Measurements from ENCODE around the gene ARHGEF38.

Gene ARHGEF38

GRCh38 chr4:105558277-105558676 lies 5.9 kb downstream of the ARHGEF38 start:
- DNase-seq (ENCODE audit: low read depth): no peak

DNA sequence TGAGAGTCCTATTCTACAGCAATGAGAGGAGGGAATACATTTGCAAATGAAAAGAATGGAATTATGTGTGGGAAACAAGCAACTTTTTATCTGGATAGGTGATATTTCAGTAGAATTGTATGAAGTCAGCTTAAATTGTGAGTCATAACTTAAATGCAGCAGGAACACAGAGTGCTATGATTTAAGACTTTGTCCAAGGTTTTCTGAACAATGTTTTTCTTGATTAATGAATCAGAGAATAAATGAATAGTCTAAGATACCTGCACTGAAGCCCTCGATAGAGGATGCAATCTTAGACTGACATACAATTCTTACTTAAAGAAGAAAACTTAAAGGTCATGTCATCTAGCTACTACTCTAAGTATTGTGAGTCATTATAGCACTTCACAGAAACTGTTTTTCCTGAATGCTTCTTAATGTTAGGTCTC lies 8.0 kb downstream of the ARHGEF38 start:
- no peak for DNase-seq (ENCODE audit: low read depth)

- no peak for DNase-seq (ENCODE audit: low read depth)
Observed at GRCh38 chr4:105563352-105563751, 10.9 kb downstream of the ARHGEF38 start.

- no peak for DNase-seq (ENCODE audit: low read depth)
Observed at GRCh38 chr4:105568584-105568983, 16.2 kb downstream of the ARHGEF38 start.

GRCh38 chr4:105569057-105569865 lies 16.8 kb downstream of the ARHGEF38 start:
- no peak for DNase-seq (ENCODE audit: low read depth)

- no peak for DNase-seq (ENCODE audit: low read depth)
Observed at GRCh38 chr4:105569866-105570236, 17.4 kb downstream of the ARHGEF38 start.

GRCh38 chr4:105572296-105572695 lies 19.9 kb downstream of the ARHGEF38 start:
- no peak for DNase-seq (ENCODE audit: low read depth)

- DNase-seq (ENCODE audit: low read depth): no peak
Observed at GRCh38 chr4:105586638-105587328, 34.4 kb downstream of the ARHGEF38 start.

GRCh38 chr4:105587841-105588240 lies 35.4 kb downstream of the ARHGEF38 start:
- no peak for DNase-seq (ENCODE audit: low read depth)

DNA sequence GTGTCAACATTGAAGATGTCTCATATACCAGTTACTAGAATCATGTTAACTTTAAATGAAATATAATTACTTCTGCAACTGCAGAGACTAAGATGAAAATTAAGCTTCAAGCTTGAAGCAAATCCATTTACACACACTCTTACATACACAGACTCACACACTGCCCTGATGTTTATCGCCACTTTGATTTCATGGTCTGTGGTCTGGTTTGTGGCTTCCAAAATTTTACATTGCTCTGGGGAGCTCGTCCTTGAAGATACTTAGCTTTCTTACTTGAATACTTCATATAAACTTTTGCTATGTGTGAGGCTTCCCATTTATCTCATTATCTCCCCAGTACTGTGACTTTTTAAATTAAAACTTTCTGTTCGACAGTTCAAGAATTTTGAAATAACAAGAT lies 35.8 kb downstream of the ARHGEF38 start:
- DNase-seq (ENCODE audit: low read depth): no peak

DNA sequence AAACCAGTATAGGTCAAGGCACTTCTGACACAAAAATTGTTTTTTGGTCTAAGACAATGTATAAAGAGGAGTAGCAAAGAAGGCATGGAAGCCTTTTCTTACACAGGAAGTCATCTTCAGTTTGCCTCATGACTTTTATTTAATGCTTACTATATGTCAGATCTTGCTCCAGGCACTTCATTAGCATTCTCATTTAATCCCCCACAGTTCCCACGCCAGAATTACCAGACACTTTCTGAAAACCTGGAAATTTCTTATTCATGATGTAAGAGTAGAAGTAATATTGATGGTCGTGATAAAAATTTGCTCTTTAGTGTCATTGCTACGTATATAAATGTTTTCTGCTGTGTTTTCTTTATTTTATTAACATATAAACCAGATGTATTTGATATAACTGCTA lies 39.2 kb downstream of the ARHGEF38 start:
- no peak for DNase-seq (ENCODE audit: low read depth)

DNA sequence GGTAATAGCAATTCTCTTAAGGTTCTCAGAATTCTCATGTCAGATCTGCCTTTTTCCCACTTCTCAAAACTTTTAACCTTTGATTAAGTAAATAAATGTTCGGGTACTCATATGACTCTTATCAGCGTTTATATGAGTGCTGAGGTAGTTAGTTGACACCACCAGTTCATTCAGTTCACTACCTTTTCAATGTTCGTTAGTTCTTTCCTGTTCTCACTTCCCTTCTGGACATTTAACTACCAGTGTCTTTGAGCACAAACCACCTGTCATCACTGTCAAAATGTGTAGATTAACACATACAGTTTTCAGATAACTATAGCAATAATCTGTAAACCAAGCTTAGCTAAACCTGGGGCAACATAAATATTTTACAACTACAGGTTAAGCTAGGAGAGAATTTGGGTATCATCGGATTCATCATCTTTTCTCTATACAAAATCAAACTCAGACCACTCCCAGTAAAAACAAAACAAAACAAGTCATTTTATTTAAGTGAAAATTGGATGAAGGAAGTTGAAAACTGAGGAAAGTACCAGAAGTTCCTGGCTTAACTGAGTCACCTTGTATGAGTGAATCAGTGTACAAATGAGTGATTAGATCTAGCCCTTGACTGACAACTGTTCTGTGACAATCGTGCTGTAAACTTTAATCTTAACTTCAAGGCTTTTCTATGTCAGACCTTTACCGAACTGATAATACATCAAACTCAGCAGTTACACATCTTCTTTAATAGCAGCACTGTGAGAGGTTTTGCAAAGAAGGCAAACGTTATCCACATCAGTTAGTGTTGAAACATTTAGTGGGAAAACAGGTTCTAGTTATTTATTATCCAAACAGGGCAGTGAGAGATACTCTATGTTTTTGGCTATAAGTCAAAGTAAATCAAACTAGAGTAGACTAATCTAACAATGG lies 41.9 kb downstream of the ARHGEF38 start:
- no peak for DNase-seq (ENCODE audit: low read depth)

- no peak for DNase-seq (ENCODE audit: low read depth)
Observed at GRCh38 chr4:105596684-105597083, 44.3 kb downstream of the ARHGEF38 start.

- DNase-seq (ENCODE audit: low read depth): no peak
Observed at GRCh38 chr4:105598052-105598451, 45.6 kb downstream of the ARHGEF38 start.

DNA sequence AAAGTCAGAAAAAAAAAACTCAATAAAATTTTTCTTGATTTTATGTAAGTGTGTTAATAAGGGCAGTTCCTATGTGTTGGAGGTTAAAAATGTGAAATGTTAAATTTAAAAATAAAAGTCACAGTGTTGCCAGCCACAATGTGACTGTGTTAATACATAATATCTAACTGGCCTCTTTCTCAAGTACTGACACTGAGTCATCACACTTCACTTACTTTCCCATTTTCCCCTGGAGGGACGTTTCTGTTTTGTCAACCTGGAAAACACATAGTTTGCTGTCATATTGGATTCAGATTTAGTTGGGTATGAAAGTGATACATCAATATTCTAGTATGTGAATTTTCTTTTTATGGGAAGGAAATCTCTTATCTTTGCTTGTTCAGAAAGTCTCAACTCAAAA lies 46.4 kb downstream of the ARHGEF38 start:
- DNase-seq (ENCODE audit: low read depth): no peak

DNA sequence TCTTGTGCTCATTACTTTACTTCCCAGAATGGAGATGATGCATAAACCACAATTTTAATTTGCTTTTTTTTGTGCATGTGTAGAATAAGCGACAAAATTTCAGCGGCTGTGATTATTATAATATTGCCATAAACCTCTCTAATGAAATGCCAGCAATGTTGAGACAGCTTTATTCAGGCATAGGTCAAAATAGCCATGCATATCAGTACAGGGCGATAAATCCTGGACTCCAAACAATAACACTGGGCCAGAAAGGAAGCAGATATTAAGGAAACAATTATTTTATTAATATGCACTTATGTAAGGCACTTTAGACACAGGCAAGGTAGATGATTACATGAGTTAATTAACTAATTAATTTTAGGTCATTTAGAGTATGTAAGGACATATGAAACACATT lies 47.1 kb downstream of the ARHGEF38 start:
- DNase-seq (ENCODE audit: low read depth): no peak

DNA sequence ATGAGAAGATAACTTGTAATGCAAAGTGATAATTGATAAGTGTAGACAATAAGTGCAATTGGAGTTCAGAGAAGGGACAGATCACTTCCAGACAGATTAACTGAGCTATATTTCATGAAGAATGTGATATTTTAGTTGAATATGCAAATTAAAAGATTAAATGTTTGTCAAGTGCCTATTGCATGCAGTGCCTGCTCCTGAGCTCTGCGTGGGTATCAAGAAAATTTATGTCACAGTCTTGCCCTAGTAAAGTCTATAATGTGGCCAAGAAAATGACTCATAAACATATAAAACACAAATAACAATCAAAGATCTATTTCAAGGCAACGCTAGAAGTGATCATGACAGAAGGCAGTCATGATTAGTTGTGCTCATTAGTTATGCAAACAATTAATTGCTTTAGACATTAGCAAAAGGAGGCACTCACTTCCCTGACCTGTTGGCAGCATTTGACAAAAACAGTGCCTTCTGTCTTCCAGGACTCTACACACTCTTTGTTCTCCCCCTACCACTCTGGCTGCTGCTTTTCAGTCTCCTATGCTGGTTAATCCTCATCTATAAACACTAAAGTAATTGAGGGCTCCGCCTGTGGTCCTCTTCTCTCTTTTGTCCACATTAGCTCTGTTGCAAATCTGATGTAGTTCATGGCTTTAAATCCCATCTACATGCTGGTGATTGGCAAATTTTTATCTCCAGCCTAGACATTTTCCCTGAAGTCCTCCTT lies 47.7 kb downstream of the ARHGEF38 start:
- no peak for DNase-seq (ENCODE audit: low read depth)

GRCh38 chr4:105600951-105601350 lies 48.5 kb downstream of the ARHGEF38 start:
- DNase-seq (ENCODE audit: low read depth): no peak

GRCh38 chr4:105601406-105601805 lies 49.0 kb downstream of the ARHGEF38 start:
- no peak for DNase-seq (ENCODE audit: low read depth)

GRCh38 chr4:105603158-105603557 lies 50.7 kb downstream of the ARHGEF38 start:
- no peak for DNase-seq (ENCODE audit: low read depth)

DNA sequence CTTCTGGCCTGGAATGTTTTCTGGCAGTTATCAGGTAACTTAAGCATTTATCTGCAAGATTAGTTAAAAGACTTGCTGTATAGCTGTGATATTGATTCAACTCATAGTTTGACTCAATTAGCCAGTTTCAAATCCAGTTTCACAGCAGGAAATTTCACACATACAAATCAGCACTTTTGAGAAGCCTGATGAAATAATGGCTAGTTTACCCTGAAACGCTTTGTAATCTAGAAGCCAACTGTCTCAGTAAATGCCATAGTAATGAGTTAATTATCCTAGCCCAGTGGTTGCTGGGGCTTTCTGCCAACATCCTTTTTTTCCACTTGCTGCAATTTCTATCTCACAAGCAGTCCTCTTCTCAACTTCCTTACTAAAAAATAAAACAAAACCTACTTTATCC lies 53.1 kb downstream of the ARHGEF38 start:
- DNase-seq (ENCODE audit: low read depth): no peak

GRCh38 chr4:105607876-105608275 lies 55.5 kb downstream of the ARHGEF38 start:
- DNase-seq (ENCODE audit: low read depth): no peak
